C4-2B (cell line): ENCODE data around the gene PLG.

Experiments used
- ZFX ChIP-seq: fragments of 450-650 bp; IDR thresholded peaks from 2 replicates; pipeline ENCODE4 v1.6.1; 2017
- TF ChIP-seq, protein P1 (sequence below): fragments of 450-650 bp; conservative IDR thresholded peaks from 2 replicates; pipeline ENCODE4 v1.5.1; 2017; ENCODE audit warnings: mild to moderate bottlenecking

DNA sequence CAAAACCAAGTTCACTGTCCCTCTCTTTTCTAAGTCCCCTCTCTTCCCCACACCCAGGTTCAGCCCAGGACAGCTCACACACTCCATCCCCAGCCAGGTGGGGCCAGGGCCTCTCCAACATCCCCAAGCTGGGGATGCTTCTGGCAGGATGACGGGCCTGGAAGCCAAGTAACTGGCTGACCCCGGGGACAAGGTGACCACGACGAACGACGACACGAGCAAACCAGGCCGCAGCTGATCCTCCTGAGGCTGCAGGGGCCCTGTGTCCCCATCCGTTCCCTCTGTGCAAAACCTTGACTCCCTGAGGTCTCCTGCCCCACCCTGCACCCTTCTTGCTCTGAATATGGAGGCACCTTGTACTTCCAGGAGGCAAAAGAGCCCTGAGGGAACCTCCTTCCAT is 11.6 kb upstream of the PLG start:
- TF ChIP-seq, protein P1, sequence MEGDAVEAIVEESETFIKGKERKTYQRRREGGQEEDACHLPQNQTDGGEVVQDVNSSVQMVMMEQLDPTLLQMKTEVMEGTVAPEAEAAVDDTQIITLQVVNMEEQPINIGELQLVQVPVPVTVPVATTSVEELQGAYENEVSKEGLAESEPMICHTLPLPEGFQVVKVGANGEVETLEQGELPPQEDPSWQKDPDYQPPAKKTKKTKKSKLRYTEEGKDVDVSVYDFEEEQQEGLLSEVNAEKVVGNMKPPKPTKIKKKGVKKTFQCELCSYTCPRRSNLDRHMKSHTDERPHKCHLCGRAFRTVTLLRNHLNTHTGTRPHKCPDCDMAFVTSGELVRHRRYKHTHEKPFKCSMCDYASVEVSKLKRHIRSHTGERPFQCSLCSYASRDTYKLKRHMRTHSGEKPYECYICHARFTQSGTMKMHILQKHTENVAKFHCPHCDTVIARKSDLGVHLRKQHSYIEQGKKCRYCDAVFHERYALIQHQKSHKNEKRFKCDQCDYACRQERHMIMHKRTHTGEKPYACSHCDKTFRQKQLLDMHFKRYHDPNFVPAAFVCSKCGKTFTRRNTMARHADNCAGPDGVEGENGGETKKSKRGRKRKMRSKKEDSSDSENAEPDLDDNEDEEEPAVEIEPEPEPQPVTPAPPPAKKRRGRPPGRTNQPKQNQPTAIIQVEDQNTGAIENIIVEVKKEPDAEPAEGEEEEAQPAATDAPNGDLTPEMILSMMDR, result no peak
- TF ChIP-seq ZFX, result no peak
